Hair follicular keratinocyte (primary cell): Measurements from ENCODE around the gene SMTNL2. TPM values are rescaled to one million over a fixed set of nuclear protein-coding genes. Genes with fewer than 3 reads are reported as not detected.

Experiments used
- total RNA-seq: library from RNA; depleted of rRNA; stranded (reverse); fragments of >200 nt; gene quantifications from 2 replicates; pipeline ENCODE4 v1.2.3, GENCODE V29; 2015

Gene SMTNL2
- total RNA-seq, result not detected in 2 replicates

GRCh38 chr17:4584101-4584916 is at the start of gene SMTNL2:
Gene SMTNL2, plus strand, starts transcription at chr17:4584529. Its CDS starts 77 bp downstream, at chr17:4584606.

GRCh38 chr17:4554997-4555799 is 29.1 kb upstream of the SMTNL2 start, which contains the start of gene MYBBP1A:
Gene MYBBP1A, minus strand, starts transcription at chr17:4555384. Its CDS starts 60 bp downstream, at chr17:4555324.

GRCh38 chr17:4560421-4560820 is 23.9 kb upstream of the SMTNL2 start, which contains the start of gene GGT6:
Gene GGT6, minus strand, starts transcription at chr17:4560577. Its CDS starts 56 bp downstream, at chr17:4560521.

GRCh38 chr17:4641297-4642195 is 57.2 kb downstream of the SMTNL2 start, which contains the start of gene ALOX15:
Gene ALOX15, minus strand, starts transcription at chr17:4641678. Its CDS starts 27 bp downstream, at chr17:4641651.

Other genes with a start within 250 kb of the SMTNL2 start
- gene UBE2G1, start 217.9 kb upstream of the SMTNL2 start, total RNA-seq, result 53.8 and 58.3 TPM in 2 replicates
- gene SPNS3, start 150.6 kb upstream of the SMTNL2 start, total RNA-seq, result 0.04 and 0.23 TPM in 2 replicates
- gene SPNS2, start 85.6 kb upstream of the SMTNL2 start, total RNA-seq, result 0.08 TPM in 1 of 2 replicates, not detected in the other
- gene MYBBP1A, start 29.1 kb upstream of the SMTNL2 start, total RNA-seq, result 70.3 and 99.9 TPM in 2 replicates
- 0.08 TPM in 2 replicates for gene GGT6, start 24.0 kb upstream of the SMTNL2 start, total RNA-seq
- not detected in 2 replicates for gene ALOX15, start 57.1 kb downstream of the SMTNL2 start, total RNA-seq
- gene PELP1, start 119.6 kb downstream of the SMTNL2 start, total RNA-seq, result 21.2 and 40.7 TPM in 2 replicates
- 10.9 and 13.2 TPM in 2 replicates for gene ARRB2, start 126.1 kb downstream of the SMTNL2 start, total RNA-seq
- gene MED11, start 146.9 kb downstream of the SMTNL2 start, total RNA-seq, result 26.4 and 40.1 TPM in 2 replicates
- gene ZMYND15, start 155.3 kb downstream of the SMTNL2 start, total RNA-seq, result 0.08 and 0.11 TPM in 2 replicates
- gene CXCL16, start 155.4 kb downstream of the SMTNL2 start, total RNA-seq, result 1.9 and 14.8 TPM in 2 replicates
- not detected in 2 replicates for gene TM4SF5, start 187.4 kb downstream of the SMTNL2 start, total RNA-seq
- 0.31 TPM in 1 of 2 replicates, not detected in the other for gene VMO1, start 201.8 kb downstream of the SMTNL2 start, total RNA-seq
- gene GLTPD2, start 204.4 kb downstream of the SMTNL2 start, total RNA-seq, result not detected in 2 replicates
- gene PSMB6, start 211.6 kb downstream of the SMTNL2 start, total RNA-seq, result 272 and 338 TPM in 2 replicates
- 19.6 and 23.9 TPM in 2 replicates for gene PLD2, start 222.6 kb downstream of the SMTNL2 start, total RNA-seq
- 43.4 and 65.6 TPM in 2 replicates for gene MINK1, start 248.8 kb downstream of the SMTNL2 start, total RNA-seq